ENCODE measurements around the gene IRX1.

IRX1 gene

DNA sequence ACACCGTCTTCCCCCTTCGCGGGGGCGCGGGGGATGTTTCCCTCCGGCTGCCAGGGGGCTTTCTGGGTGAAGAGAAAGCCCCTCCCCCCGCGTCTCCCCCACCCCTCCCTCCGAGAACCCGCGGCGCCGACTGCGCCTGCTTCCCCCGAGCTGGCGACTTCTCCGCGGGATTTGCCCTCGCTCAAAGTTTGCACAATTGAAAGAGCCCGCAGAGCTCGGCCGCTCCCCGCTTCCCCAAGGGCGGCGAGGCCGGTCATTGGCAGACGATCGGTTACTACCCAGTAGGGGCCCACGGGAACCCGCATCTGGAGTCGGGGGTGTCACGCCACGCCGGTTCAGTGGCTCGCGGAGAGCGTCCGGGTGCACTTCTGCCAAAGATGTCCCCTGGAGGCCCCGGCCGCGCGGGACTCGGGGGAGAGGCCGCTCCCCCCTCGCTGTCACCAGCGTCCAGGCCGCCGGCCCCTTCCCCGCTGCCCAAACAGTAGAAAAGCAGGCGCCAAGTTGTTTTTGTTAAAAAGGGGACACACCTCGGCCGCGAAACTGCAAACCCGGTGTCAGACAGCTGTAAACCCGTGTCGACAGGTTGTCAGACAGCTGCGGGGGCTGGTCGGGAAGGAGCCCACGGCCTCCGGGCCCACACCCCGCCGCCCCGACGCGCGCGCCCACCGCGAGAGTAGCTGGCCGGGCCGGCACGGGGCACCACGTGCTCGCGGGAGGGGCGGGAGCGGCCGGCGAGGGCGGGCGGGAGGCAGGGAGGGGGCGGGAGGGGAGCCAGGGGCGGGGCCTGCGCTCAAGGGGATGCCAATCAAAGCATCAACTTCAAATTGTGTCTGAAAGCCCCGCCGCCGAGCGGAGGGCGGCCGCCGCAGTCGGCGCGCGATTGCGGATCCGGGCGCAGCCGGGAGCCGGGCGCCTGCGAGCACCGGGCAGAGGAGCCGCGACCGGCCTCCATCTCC, at the start of gene IRX1:
Gene IRX1 (plus strand): TSS at position 827 of the 956 bp plus-strand sequence. CDS start 274 bp downstream, outside the sequence.
- Histone ChIP-seq H3K27ac (ENCODE audit: low read depth, low read length) (no peak within 1 kb of the TSS), H3K4me3 (ENCODE audit: low read depth, low read length) (no peak within 1 kb of the TSS), H3K79me2 (ENCODE audit: control insufficient read depth, insufficient read depth, low read length, unreplicated experiment) (no peaks in the 10 kb centered on the region), H3K4me1 (ENCODE audit: control insufficient read depth, insufficient read depth, low read length, unreplicated experiment) (no peaks in the 10 kb centered on the region), H3K36me3 (ENCODE audit: insufficient read depth, low read length) (no peaks in the 10 kb centered on the region), H3K27me3 (ENCODE audit: insufficient read depth, low read length) (peaks cover 88% of the 10 kb centered on the region), H2AFZ (ENCODE audit: low read length, unreplicated experiment) (no peak within 1 kb of the TSS)

- no peak overlapping the region for H2AFZ ChIP-seq (ENCODE audit: low read length, unreplicated experiment)
- H3K27me3 ChIP-seq (ENCODE audit: insufficient read depth, low read length), result no peaks in the 10 kb centered on the region
- H3K27ac ChIP-seq (ENCODE audit: low read depth, low read length), result no peak overlapping the region
- no peaks in the 10 kb centered on the region for H3K4me1 ChIP-seq (ENCODE audit: control insufficient read depth, insufficient read depth, low read length, unreplicated experiment)
- H3K4me3 ChIP-seq (ENCODE audit: low read depth, low read length), result no peak overlapping the region
- no peaks in the 10 kb centered on the region for H3K79me2 ChIP-seq (ENCODE audit: control insufficient read depth, insufficient read depth, low read length, unreplicated experiment)
- H3K36me3 ChIP-seq (ENCODE audit: insufficient read depth, low read length), result no peaks in the 10 kb centered on the region
Measured at GRCh38 chr5:3546028-3546427, 49.6 kb upstream of the IRX1 start.

GRCh38 chr5:3564116-3564515, 31.5 kb upstream of the IRX1 start:
- Histone ChIP-seq H3K36me3 (ENCODE audit: insufficient read depth, low read length) (no peaks in the 10 kb centered on the region), H3K4me3 (ENCODE audit: low read depth, low read length) (no peak overlapping the region), H2AFZ (ENCODE audit: low read length, unreplicated experiment) (no peak overlapping the region), H3K79me2 (ENCODE audit: control insufficient read depth, insufficient read depth, low read length, unreplicated experiment) (no peaks in the 10 kb centered on the region), H3K27ac (ENCODE audit: low read depth, low read length) (no peak overlapping the region), H3K4me1 (ENCODE audit: control insufficient read depth, insufficient read depth, low read length, unreplicated experiment) (no peaks in the 10 kb centered on the region), H3K27me3 (ENCODE audit: insufficient read depth, low read length) (no peaks in the 10 kb centered on the region)

- Histone ChIP-seq H3K27ac (ENCODE audit: low read depth, low read length) (no peak overlapping the region), H3K79me2 (ENCODE audit: control insufficient read depth, insufficient read depth, low read length, unreplicated experiment) (no peaks in the 10 kb centered on the region), H3K27me3 (ENCODE audit: insufficient read depth, low read length) (no peaks in the 10 kb centered on the region), H2AFZ (ENCODE audit: low read length, unreplicated experiment) (no peak overlapping the region), H3K4me3 (ENCODE audit: low read depth, low read length) (no peak overlapping the region), H3K4me1 (ENCODE audit: control insufficient read depth, insufficient read depth, low read length, unreplicated experiment) (no peaks in the 10 kb centered on the region), H3K36me3 (ENCODE audit: insufficient read depth, low read length) (no peaks in the 10 kb centered on the region)
Measured at GRCh38 chr5:3564827-3565518, 30.7 kb upstream of the IRX1 start.

DNA sequence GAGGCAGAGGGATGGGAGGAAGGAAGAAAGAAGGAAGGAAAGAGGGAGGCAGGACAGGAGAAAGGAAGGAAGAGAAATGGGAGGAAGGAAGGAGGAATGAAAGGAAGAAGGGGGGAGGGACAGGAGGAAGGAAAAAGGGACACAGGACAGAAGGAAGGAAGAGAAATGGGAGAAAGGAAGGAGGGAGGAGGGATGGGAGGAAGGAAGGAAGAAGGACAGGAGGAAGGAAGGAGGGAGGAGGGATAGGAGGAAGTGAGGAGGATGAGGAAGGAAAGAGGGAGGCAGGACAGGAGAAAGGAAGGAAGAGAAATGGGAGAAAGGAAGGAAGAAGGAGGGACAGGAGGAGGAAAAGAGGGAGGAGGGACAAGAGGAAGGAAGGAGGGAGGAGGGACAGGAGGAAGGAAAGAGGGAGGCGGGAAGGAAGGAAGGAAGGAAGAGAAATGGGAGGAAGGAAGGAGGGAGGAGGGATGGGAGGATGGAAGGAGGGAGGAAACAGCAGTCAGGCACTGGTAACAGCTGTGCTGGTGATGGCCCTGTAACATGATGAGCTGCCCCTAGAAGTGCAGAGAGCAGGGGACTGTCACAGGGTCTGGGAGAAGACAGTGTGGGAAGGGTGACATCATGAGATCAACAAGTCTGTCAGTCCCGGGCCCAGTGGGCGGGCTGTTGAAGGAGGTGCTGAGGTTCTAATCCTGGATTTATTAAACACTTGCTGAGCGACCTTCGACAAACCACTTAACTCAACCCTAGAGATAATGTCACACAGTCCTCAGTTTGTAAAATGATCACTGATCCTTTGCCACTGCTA, 10.7 kb upstream of the IRX1 start:
- Histone ChIP-seq H3K4me3 (ENCODE audit: low read depth, low read length) (no peak overlapping the region), H3K27ac (ENCODE audit: low read depth, low read length) (no peak overlapping the region), H2AFZ (ENCODE audit: low read length, unreplicated experiment) (no peak overlapping the region), H3K4me1 (ENCODE audit: control insufficient read depth, insufficient read depth, low read length, unreplicated experiment) (no peaks in the 10 kb centered on the region), H3K27me3 (ENCODE audit: insufficient read depth, low read length) (peaks cover 10% of the 10 kb centered on the region), H3K79me2 (ENCODE audit: control insufficient read depth, insufficient read depth, low read length, unreplicated experiment) (no peaks in the 10 kb centered on the region), H3K36me3 (ENCODE audit: insufficient read depth, low read length) (no peaks in the 10 kb centered on the region)

GRCh38 chr5:3590161-3590966, 5.3 kb upstream of the IRX1 start:
- Histone ChIP-seq H3K27me3 (ENCODE audit: insufficient read depth, low read length) (peaks cover 57% of the 10 kb centered on the region), H3K79me2 (ENCODE audit: control insufficient read depth, insufficient read depth, low read length, unreplicated experiment) (no peaks in the 10 kb centered on the region), H3K4me3 (ENCODE audit: low read depth, low read length) (no peak overlapping the region), H3K4me1 (ENCODE audit: control insufficient read depth, insufficient read depth, low read length, unreplicated experiment) (no peaks in the 10 kb centered on the region), H2AFZ (ENCODE audit: low read length, unreplicated experiment) (no peak overlapping the region), H3K36me3 (ENCODE audit: insufficient read depth, low read length) (no peaks in the 10 kb centered on the region), H3K27ac (ENCODE audit: low read depth, low read length) (no peak overlapping the region)

GRCh38 chr5:3590967-3591900, 4.4 kb upstream of the IRX1 start:
- Histone ChIP-seq H2AFZ (ENCODE audit: low read length, unreplicated experiment) (no peak overlapping the region), H3K27me3 (ENCODE audit: insufficient read depth, low read length) (peaks cover 59% of the 10 kb centered on the region), H3K27ac (ENCODE audit: low read depth, low read length) (no peak overlapping the region), H3K4me3 (ENCODE audit: low read depth, low read length) (no peak overlapping the region), H3K4me1 (ENCODE audit: control insufficient read depth, insufficient read depth, low read length, unreplicated experiment) (no peaks in the 10 kb centered on the region), H3K79me2 (ENCODE audit: control insufficient read depth, insufficient read depth, low read length, unreplicated experiment) (no peaks in the 10 kb centered on the region), H3K36me3 (ENCODE audit: insufficient read depth, low read length) (no peaks in the 10 kb centered on the region)

- Histone ChIP-seq H3K27me3 (ENCODE audit: insufficient read depth, low read length) (peaks cover 70% of the 10 kb centered on the region), H3K4me1 (ENCODE audit: control insufficient read depth, insufficient read depth, low read length, unreplicated experiment) (no peaks in the 10 kb centered on the region), H2AFZ (ENCODE audit: low read length, unreplicated experiment) (no peak overlapping the region)
Measured at GRCh38 chr5:3592298-3592697, 3.3 kb upstream of the IRX1 start.

DNA sequence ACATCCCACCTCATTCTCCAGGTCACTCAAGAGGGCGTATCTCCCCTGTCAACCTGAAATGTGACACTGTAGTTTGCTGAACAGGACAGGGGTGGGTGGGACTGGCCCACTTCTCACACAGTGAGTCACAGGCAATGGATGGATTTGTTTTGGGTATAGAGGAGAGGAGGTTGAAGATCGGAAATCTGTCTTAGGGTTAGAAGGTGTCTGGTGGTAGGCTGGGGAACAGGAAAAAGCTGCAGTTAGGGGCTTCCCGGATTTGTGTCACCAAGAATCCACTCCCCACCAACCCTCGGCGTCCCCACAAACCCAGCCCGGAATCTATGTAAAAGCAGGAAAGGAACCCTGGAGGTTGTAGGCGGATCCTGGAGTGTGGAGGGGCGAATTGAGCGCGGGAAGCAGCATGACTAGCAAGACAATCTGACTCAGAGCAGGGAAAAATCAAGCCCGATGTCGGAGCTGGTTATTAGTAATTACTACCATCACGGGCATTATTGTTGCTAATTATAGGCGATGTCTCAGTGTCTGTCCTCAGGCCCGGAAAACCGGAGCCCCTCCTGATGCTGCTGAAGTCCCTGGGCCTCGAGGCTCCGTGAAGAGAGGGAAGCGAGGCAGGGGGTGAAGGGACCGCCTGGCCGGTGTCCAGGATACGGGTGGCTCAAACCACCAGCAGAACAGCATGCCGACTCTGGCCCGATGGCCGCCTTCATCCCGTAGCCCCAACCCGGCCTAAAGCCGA, 1.7 kb upstream of the IRX1 start:
- Histone ChIP-seq H3K79me2 (ENCODE audit: control insufficient read depth, insufficient read depth, low read length, unreplicated experiment) (no peaks in the 10 kb centered on the region), H3K4me3 (ENCODE audit: low read depth, low read length) (no peak overlapping the region), H3K27me3 (ENCODE audit: insufficient read depth, low read length) (peaks cover 86% of the 10 kb centered on the region), H3K4me1 (ENCODE audit: control insufficient read depth, insufficient read depth, low read length, unreplicated experiment) (no peaks in the 10 kb centered on the region), H3K36me3 (ENCODE audit: insufficient read depth, low read length) (no peaks in the 10 kb centered on the region), H3K27ac (ENCODE audit: low read depth, low read length) (no peak overlapping the region), H2AFZ (ENCODE audit: low read length, unreplicated experiment) (no peak overlapping the region)

More at GRCh38 chr5:3592298-3592697, 3.3 kb upstream of the IRX1 start:
- Histone ChIP-seq H3K79me2 (ENCODE audit: control insufficient read depth, insufficient read depth, low read length, unreplicated experiment) (no peaks in the 10 kb centered on the region), H3K27ac (ENCODE audit: low read depth, low read length) (no peak overlapping the region), H3K4me3 (ENCODE audit: low read depth, low read length) (no peak overlapping the region), H3K36me3 (ENCODE audit: insufficient read depth, low read length) (no peaks in the 10 kb centered on the region)
